ENCODE results near the gene SDC3.

Gene SDC3

DNA sequence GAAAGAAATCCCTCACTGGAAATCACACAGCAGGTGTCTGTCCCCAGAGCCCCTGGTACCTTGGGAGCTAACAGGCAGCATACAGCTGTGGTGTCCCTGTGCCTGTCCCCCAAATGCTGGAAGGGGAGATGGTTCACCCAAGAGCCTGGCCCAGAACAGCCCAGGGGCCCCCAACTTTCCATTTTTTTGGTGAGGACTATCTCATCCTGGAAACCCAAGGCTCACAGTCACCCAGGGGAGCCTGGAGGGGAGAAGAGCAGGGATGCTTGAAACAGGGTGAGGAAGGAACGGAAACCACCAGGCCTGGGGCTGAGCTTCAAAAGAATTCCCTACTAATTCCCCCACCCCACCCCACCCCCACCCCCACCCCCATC, 3.6 kb downstream of the SDC3 start:
- H3K27ac ChIP-seq (ENCODE audit: low read depth, low read length, severe bottlenecking): no peak overlapping the region
- WGBS, 2 experiments (ENCODE audit: insufficient coverage in 2 of 2): no CpG with 5 or more reads among the region's 1 CpG
- H3K4me1 ChIP-seq (ENCODE audit: control insufficient read depth, insufficient read depth, low read length, poor library complexity, severe bottlenecking): peaks cover 55% of the 10 kb centered on the region
- H3K36me3 ChIP-seq (ENCODE audit: control insufficient read depth, insufficient read depth, low read length): peaks cover 2% of the 10 kb centered on the region
- no peak overlapping the region for H3K4me3 ChIP-seq (ENCODE audit: extremely low read depth, insufficient read depth, low read length, poor library complexity, severe bottlenecking)
- H3K9me3 ChIP-seq (ENCODE audit: control insufficient read depth, low read length): no peaks in the 10 kb centered on the region

DNA sequence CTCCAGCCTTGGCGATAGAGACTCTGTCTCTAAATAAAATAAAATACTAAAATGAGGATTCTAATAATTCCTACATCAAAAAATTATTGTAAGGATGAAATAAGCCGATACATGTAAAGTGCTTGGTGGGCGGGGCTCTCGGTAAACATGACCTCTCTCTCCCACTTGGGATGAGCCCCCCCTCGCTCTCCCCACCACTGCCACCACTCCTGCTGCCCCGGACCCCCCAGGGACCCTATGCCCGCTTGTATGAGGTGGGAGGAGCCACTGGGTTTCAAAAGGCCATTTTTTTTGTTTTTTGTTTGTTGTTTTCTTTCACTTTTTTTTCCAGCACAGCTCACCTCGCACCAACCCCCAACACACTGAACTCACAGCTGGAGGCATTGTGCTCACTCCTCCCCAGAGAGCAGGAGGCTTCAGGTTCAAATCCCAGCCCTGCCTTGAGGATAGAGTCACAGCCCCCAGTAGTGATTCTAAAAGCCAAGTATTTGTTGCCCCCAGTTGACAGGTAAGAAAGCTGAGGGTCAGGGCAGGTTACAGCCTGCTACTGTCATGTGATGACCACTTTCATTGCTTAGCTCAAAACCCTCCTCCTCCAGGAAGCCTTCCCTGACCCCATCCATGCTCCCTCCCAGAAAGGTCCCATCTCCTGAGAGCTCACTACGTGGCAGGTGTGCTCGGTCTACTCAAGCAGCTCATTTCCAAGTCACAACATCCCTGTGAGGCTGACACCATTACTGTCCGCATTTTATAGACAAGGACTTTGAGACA, 4.2 kb downstream of the SDC3 start:
- Histone ChIP-seq H3K4me1 (ENCODE audit: control insufficient read depth, insufficient read depth, low read length, poor library complexity, severe bottlenecking) (peaks cover 50% of the 10 kb centered on the region), H3K27ac (ENCODE audit: low read depth, low read length, severe bottlenecking) (no peak overlapping the region), H3K4me3 (ENCODE audit: extremely low read depth, insufficient read depth, low read length, poor library complexity, severe bottlenecking) (no peak overlapping the region), H3K36me3 (ENCODE audit: control insufficient read depth, insufficient read depth, low read length) (peaks cover 3% of the 10 kb centered on the region), H3K9me3 (ENCODE audit: control insufficient read depth, low read length) (no peaks in the 10 kb centered on the region)
- 84 to 94% methylated on average over 3 to 4 of the region's 11 CpGs for WGBS, 2 experiments (ENCODE audit: insufficient coverage in 2 of 2)

DNA sequence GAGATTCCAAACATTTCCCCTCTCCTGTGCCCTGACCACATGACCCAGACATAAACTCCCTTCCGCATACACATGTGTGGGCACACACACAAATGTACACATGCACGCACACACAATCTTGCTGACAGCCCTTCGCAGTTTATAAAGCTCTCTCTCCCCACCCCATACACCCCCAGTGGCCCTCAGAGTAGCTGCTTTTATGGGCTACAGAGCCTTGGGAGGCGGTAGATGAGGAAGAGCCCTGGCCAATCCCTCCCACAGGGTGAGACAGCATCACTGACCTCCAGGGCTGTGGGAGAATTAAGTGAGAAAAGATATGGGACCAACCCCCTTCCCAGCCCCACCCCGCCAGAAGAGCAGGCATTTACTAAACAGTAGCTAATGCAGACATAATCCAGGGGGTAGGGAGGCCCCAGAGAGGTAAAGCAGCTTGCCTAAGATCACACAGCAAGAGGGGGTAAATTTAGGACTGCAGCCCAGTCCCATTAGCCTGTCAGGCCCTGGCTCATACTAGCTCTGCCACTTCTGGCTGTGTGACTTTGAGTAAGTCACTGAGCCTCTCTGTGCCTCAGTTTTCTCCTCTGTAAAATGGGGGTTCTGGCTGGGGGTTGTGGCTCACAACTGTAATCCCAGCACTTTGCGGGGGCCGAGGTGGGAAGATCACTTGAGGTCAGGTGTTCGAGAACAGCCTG, 5.1 kb downstream of the SDC3 start:
- Histone ChIP-seq H3K4me3 (ENCODE audit: extremely low read depth, insufficient read depth, low read length, poor library complexity, severe bottlenecking) (no peak overlapping the region), H3K9me3 (ENCODE audit: control insufficient read depth, low read length) (no peaks in the 10 kb centered on the region), H3K36me3 (ENCODE audit: control insufficient read depth, insufficient read depth, low read length) (peaks cover 3% of the 10 kb centered on the region), H3K4me1 (ENCODE audit: control insufficient read depth, insufficient read depth, low read length, poor library complexity, severe bottlenecking) (peaks cover 43% of the 10 kb centered on the region), H3K27ac (ENCODE audit: low read depth, low read length, severe bottlenecking) (peak overlapping the region; percentile 53)
- 80% methylated on average over 4 to 5 of the region's 8 CpGs for WGBS, 2 experiments (ENCODE audit: insufficient coverage in 2 of 2)

DNA sequence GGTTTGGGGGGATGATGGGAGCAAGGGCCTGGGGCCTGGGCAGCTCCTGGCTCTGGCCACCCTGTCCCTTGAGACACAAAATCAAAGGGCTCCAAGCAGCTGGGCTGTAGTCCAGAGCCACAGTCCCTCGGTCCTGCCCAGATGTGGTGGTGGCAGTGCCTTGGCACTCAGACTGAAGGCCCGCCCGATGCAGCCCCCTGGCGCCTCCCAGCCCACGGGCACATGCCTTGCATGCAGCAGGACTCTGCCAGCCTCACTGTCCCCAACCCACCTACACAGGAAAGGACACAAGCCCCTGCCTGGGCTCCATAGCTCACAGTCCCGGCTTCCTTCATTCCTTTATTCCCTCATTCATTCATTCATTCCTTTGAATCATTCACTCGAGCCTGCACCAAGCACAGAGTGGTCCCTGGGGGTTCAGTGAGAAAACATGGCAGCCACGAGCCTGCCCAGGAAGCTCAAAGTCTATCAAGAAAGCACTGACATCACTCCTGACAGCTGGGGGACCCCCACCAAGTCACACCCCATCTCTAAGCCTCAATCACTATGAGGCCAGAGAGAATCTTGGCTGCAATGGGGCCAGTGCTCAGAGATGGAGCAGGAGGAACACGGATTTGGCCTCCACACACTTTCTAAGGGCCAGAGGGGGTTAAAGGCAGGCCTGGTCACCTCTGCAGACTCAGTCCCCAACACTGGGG, 5.8 kb downstream of the SDC3 start:
- Histone ChIP-seq H3K4me1 (ENCODE audit: control insufficient read depth, insufficient read depth, low read length, poor library complexity, severe bottlenecking) (peaks cover 43% of the 10 kb centered on the region), H3K4me3 (ENCODE audit: extremely low read depth, insufficient read depth, low read length, poor library complexity, severe bottlenecking) (no peak overlapping the region), H3K9me3 (ENCODE audit: control insufficient read depth, low read length) (no peaks in the 10 kb centered on the region), H3K36me3 (ENCODE audit: control insufficient read depth, insufficient read depth, low read length) (peaks cover 3% of the 10 kb centered on the region), H3K27ac (ENCODE audit: low read depth, low read length, severe bottlenecking) (peak overlapping the region; percentile 53)
- WGBS, 2 experiments (ENCODE audit: insufficient coverage in 2 of 2): 77 to 92% methylated on average over 8 to 9 of the region's 9 CpGs

DNA sequence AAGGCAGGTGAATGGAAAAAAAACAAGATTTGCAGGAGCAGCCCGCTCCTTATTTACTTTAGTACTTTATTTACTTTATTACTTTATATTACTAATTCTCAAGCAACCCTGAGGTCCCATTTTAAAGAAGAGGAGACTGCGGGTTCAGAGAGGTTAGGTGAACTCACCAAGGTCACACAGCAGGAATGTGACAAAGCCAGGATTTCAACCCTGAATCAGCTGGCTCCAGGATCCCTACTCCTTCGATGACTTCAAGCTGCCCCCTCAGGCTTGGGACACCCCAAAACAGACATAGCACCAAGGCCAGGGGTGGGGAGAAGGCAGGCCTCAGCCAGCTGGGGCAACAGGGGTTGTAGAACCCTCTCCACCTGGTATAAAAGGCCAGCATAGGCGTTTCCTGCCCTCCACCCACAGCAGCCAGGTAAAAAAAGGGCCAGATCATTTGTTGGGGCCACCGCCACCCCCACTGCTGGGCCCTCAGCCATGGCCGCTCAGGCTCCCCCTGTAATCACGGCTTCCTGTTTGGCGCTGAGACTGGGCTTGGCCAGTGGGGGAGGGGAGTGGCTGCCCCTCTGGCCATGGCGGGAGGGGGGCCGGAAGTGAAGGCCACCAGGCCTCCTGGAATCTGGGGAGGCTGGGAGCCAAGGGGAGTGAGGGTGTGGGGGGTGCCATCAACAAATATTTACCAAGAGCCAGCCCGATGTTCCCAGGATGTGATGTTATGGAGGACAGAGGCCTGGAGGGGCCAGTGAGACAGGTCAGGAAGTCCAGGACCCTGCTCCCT, 6.6 kb downstream of the SDC3 start:
- WGBS, 2 experiments (ENCODE audit: insufficient coverage in 2 of 2): 73 to 83% methylated on average over 4 to 8 of the region's 11 CpGs
- Histone ChIP-seq H3K9me3 (ENCODE audit: control insufficient read depth, low read length) (no peaks in the 10 kb centered on the region), H3K4me3 (ENCODE audit: extremely low read depth, insufficient read depth, low read length, poor library complexity, severe bottlenecking) (no peak overlapping the region), H3K27ac (ENCODE audit: low read depth, low read length, severe bottlenecking) (peak overlapping the region; percentile 53), H3K36me3 (ENCODE audit: control insufficient read depth, insufficient read depth, low read length) (peaks cover 3% of the 10 kb centered on the region), H3K4me1 (ENCODE audit: control insufficient read depth, insufficient read depth, low read length, poor library complexity, severe bottlenecking) (peaks cover 42% of the 10 kb centered on the region)

DNA sequence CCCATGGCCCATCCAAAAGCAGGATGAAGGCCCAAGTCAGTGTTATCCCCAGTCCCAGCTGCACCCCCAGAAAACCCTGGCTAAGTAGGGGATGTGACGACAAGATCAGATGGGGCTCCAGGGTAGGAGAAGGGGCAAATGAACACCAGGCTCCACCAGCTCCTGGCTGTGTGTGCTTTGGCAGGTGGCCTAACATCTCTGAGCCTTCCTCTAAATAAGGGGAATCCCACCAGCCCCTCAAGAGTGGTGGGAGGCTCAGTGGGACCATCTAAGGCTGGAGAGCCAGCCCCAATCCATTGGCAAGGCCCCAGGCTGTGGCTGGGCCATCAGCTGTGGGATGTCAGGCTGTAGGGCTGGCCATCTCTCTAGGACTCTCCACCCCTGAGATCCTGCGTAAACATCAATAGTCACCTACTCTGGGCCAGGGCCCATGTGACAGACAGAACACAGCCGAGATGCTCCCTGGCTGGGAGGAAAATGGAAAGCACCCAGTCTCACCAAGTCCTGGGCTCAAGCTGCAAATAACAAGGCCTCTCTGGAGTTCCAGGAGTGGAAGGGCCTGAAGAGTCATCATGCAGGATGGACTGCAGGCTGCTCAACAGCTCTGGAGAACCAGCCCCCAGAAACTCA, 7.5 kb downstream of the SDC3 start:
- Histone ChIP-seq H3K4me1 (ENCODE audit: control insufficient read depth, insufficient read depth, low read length, poor library complexity, severe bottlenecking) (peaks cover 42% of the 10 kb centered on the region), H3K27ac (ENCODE audit: low read depth, low read length, severe bottlenecking) (no peak overlapping the region), H3K4me3 (ENCODE audit: extremely low read depth, insufficient read depth, low read length, poor library complexity, severe bottlenecking) (no peak overlapping the region), H3K36me3 (ENCODE audit: control insufficient read depth, insufficient read depth, low read length) (peaks cover 3% of the 10 kb centered on the region), H3K9me3 (ENCODE audit: control insufficient read depth, low read length) (no peaks in the 10 kb centered on the region)
- 75 to 80% methylated on average over 1 to 3 of the region's 3 CpGs for WGBS, 2 experiments (ENCODE audit: insufficient coverage in 2 of 2)

DNA sequence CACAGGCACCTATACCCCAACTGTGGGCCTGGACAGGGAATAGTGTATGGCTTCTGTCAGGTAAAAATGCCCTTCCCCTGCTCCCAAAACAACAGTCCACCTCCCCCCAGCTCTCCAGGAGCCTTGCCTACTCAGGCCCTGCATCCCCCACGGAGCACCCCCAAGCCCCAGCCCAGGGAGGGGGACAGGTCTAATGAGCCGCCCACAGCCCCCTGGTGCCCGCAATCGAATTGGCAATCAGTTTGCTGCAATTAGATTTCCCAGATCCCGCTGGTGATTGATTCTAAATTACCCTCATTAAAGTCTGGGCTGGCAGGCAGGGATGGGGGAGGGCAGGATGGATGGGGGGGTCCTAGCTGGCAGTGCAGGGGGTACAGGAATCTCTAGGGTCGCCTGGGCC, 8.1 kb downstream of the SDC3 start:
- Histone ChIP-seq H3K4me1 (ENCODE audit: control insufficient read depth, insufficient read depth, low read length, poor library complexity, severe bottlenecking) (peaks cover 46% of the 10 kb centered on the region), H3K9me3 (ENCODE audit: control insufficient read depth, low read length) (no peaks in the 10 kb centered on the region)

DNA sequence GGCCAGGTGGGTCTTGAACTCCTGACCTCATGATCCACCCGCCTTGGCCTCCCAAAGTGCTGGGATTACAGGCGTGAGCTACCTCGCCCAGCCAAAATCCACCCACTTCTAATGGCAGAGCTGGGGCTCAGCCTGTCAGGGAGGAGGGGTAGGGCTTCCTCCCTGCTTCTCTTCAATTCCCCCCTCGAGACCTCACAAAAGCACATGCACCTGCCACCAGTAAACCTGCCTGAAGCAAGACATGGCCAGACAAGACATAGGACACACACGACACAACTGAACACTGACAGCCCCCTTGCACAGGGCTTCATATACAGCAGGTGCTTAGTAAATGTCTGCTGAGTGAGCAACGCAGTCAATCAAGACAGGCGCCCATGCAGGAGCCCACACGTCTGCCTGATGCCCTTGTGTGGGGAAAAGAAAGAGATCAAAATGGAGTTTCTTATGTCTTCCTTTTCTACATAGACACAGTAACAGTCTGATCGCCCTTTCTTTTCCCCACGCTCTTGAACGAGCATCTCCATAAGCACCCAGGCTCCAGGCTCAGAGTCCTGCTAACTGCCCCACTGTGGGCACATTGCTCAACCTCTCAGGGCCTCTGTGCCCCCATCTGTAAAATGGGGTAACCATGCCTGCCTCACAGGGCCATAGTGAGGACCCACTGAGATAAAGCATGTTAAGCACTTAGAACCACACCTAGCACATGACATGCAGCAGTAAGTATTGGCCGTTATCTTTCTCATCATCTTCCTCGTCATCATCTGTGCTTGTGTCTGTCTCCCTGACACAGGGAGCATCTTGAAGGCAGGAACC, 8.8 kb downstream of the SDC3 start:
- Histone ChIP-seq H3K4me1 (ENCODE audit: control insufficient read depth, insufficient read depth, low read length, poor library complexity, severe bottlenecking) (peaks cover 48% of the 10 kb centered on the region), H3K27ac (ENCODE audit: low read depth, low read length, severe bottlenecking) (no peak overlapping the region), H3K36me3 (ENCODE audit: control insufficient read depth, insufficient read depth, low read length) (peaks cover 3% of the 10 kb centered on the region), H3K4me3 (ENCODE audit: extremely low read depth, insufficient read depth, low read length, poor library complexity, severe bottlenecking) (no peak overlapping the region), H3K9me3 (ENCODE audit: control insufficient read depth, low read length) (no peaks in the 10 kb centered on the region)
- WGBS, 2 experiments (ENCODE audit: insufficient coverage in 2 of 2): 80 to 96% methylated on average over 6 to 8 of the region's 13 CpGs

More for the DNA sequence above, 8.1 kb downstream of the SDC3 start:
- H3K4me3 ChIP-seq (ENCODE audit: extremely low read depth, insufficient read depth, low read length, poor library complexity, severe bottlenecking): no peak overlapping the region
- H3K27ac ChIP-seq (ENCODE audit: low read depth, low read length, severe bottlenecking): no peak overlapping the region
- peaks cover 3% of the 10 kb centered on the region for H3K36me3 ChIP-seq (ENCODE audit: control insufficient read depth, insufficient read depth, low read length)
- WGBS, 2 experiments (ENCODE audit: insufficient coverage in 2 of 2): 83 to 90% methylated on average over 4 to 5 of the region's 6 CpGs

DNA sequence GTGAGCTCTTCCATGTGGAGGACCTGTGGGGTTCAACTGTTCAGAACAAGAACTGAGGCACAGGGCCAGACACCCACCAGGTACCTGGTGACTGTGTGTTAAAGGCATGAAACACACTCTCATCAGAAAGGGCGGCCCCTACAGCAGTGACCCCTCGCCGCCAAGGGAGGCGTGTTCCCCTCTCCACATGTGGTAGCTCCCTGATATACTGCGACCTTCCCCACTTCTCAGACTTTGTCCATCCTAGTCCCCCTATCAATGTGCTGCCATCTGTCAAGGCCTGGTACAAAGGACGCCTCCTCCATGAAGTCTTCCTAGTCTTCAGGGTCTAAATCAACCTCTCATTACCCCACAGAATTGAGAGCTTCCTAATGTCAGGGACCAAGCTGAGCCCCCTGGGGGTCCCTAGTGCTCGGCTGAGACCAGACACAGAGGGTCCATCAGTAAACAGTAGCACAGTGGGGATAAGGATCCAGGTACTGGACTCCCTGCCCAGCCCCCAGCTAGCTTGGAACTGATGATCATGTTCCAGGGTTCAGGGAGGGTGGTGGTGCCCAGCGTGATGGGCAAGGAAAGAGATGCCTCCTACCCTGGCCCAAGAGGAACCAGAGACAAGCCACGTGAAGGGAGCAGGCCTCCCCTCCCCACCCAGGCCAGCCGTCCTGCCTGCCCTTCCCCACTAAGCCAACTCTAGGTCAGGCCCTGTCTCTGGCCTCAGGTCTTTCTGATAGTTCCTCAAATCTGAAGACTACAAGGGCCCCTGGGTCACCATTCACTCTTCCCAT, 10.3 kb downstream of the SDC3 start:
- Histone ChIP-seq H3K4me3 (ENCODE audit: extremely low read depth, insufficient read depth, low read length, poor library complexity, severe bottlenecking) (no peak overlapping the region), H3K27ac (ENCODE audit: low read depth, low read length, severe bottlenecking) (no peak overlapping the region), H3K4me1 (ENCODE audit: control insufficient read depth, insufficient read depth, low read length, poor library complexity, severe bottlenecking) (peaks cover 39% of the 10 kb centered on the region), H3K9me3 (ENCODE audit: control insufficient read depth, low read length) (no peaks in the 10 kb centered on the region), H3K36me3 (ENCODE audit: control insufficient read depth, insufficient read depth, low read length) (peaks cover 3% of the 10 kb centered on the region)
- 95 to 97% methylated on average over 8 of the region's 10 CpGs for WGBS, 2 experiments (ENCODE audit: insufficient coverage in 2 of 2)
